Thyroid gland (tissue), 4 donors: Measurements from ENCODE around the gene TRPM6. TPM values are rescaled to one million over a fixed set of nuclear protein-coding genes. Genes with fewer than 3 reads are reported as not detected.

Experiments
- DNase-seq, 2 donors: peaks; one replicate each; pipeline ENCODE4 v3.0.0-alpha.2; 2019
- H3K27ac ChIP-seq, 3 donors: fragments of 200-600 bp; sonication (generic); 1 replicate in 2 of 3; 2 replicates in 1 of 3; pipeline ENCODE4 v1.5.1; 2016 to 2019; ENCODE audit warnings: mild to moderate bottlenecking in 1 of 3, moderate library complexity in 1 of 3
- H3K27me3 ChIP-seq: fragments of 200-600 bp; sonication (generic); one replicate; pipeline ENCODE4 v1.5.1; 2019
- H3K36me3 ChIP-seq, 2 donors: fragments of 200-600 bp; sonication (generic); one replicate each; pipeline ENCODE4 v1.5.1; 2016 to 2019
- H3K4me1 ChIP-seq, 2 donors: fragments of 200-600 bp; sonication (generic); one replicate each; pipeline ENCODE4 v1.5.1; 2017 to 2019
- H3K4me3 ChIP-seq, 3 donors: fragments of 200-600 bp; sonication (generic); replicated peaks in 1 of 3; 1 replicate in 2 of 3; 2 replicates in 1 of 3; pipeline ENCODE4 v1.5.1; 2016; ENCODE audit warnings: mild to moderate bottlenecking in 1 of 3
- H3K9me3 ChIP-seq: fragments of 200-600 bp; sonication (generic); one replicate; pipeline ENCODE4 v1.5.1; 2017
- POLR2A ChIP-seq, 2 donors: fragments of 450-650 bp; IDR thresholded peaks; one replicate each; pipeline ENCODE4 v1.6.1; 2017; ENCODE audit warnings: antibody characterized with exemption in 2 of 2, mild to moderate bottlenecking in 2 of 2, moderate library complexity in 1 of 2
- WGBS, 2 donors: methylation state at CpG; one replicate each; pipeline ENCODE4 v1.1.5; 2017; 5-methylcytosine and 5-hydroxymethylcytosine counted together
- intact Hi-C: fragments of 100-400 bp; cut with DNase I; formaldehyde crosslinking; loops from one replicate; pipeline ENCODE4 v1.15.1; 2023
- total RNA-seq, 4 donors: library from RNA; depleted of rRNA; stranded (reverse); fragments of >200 nt; gene quantifications; one replicate each; pipeline ENCODE4 v1.2.3, GENCODE V29; 2016
- TF ChIP-seq, protein P1 (sequence below), 6 experiments: fragments of 200-600 bp in 3 of 6; fragments of 450-650 bp in 3 of 6; sonication (generic) in 3 of 6; IDR thresholded peaks; one replicate each; pipeline ENCODE4 v1.5.1; 2016 to 2019; ENCODE audit warnings: antibody characterized with exemption in 6 of 6, mild to moderate bottlenecking in 2 of 6, inconsistent platforms in 1 of 6, moderate library complexity in 1 of 6

TRPM6 gene, protein sequence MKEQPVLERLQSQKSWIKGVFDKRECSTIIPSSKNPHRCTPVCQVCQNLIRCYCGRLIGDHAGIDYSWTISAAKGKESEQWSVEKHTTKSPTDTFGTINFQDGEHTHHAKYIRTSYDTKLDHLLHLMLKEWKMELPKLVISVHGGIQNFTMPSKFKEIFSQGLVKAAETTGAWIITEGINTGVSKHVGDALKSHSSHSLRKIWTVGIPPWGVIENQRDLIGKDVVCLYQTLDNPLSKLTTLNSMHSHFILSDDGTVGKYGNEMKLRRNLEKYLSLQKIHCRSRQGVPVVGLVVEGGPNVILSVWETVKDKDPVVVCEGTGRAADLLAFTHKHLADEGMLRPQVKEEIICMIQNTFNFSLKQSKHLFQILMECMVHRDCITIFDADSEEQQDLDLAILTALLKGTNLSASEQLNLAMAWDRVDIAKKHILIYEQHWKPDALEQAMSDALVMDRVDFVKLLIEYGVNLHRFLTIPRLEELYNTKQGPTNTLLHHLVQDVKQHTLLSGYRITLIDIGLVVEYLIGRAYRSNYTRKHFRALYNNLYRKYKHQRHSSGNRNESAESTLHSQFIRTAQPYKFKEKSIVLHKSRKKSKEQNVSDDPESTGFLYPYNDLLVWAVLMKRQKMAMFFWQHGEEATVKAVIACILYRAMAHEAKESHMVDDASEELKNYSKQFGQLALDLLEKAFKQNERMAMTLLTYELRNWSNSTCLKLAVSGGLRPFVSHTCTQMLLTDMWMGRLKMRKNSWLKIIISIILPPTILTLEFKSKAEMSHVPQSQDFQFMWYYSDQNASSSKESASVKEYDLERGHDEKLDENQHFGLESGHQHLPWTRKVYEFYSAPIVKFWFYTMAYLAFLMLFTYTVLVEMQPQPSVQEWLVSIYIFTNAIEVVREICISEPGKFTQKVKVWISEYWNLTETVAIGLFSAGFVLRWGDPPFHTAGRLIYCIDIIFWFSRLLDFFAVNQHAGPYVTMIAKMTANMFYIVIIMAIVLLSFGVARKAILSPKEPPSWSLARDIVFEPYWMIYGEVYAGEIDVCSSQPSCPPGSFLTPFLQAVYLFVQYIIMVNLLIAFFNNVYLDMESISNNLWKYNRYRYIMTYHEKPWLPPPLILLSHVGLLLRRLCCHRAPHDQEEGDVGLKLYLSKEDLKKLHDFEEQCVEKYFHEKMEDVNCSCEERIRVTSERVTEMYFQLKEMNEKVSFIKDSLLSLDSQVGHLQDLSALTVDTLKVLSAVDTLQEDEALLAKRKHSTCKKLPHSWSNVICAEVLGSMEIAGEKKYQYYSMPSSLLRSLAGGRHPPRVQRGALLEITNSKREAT (N-terminal part only)
- under 1 TPM; 0.44 to 0.83 (median 0.66) TPM for total RNA-seq

DNA sequence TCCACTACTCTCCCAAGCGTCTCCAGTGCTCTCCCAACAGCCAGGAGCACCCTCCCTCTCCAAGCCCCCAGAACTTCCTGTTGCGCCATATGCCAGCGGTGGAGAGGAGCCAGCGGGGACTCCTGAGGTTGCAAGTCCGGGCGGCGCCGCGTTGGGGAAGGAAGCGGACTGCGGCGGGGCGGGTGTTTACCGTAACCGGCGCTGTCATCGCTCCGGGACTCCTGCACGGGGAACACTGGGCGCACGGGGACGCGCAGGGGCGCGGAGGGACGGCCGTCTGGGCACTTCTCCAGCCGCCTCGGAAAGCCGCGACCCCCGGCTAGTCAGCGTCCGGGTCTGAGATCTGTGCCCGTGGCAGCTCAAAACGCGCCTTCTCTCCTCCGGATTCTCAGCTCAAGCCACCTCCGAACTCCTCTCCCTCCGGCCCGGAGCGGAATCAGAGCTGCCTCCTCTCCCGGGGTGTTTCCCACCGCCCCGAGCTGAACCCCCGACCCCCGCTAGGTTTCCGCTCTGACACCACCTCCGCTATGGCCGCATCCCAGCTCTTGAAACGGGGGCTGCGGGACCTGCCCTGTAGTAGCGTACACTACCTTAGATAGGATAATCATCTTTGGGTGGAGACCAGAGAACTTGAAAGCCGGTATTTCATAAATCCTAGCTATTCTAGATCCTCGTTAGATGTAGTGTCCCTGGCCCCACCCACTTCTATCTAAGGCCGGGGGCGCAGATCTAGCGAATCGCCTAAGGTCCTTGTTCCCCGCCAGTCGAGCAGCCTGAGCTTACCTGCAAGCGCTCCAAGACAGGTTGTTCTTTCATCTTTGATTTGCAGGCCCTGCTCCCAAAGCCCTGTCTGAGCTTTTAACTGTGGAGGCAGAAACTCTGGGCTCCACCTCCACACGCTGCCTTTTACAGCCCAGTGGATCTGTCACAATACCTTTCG is at the start of gene TRPM6:
TRPM6 (minus strand) TSS at position 881 of the 940 bp plus-strand sequence; CDS start at position 816, 65 bp downstream.
- TF ChIP-seq, protein P1, sequence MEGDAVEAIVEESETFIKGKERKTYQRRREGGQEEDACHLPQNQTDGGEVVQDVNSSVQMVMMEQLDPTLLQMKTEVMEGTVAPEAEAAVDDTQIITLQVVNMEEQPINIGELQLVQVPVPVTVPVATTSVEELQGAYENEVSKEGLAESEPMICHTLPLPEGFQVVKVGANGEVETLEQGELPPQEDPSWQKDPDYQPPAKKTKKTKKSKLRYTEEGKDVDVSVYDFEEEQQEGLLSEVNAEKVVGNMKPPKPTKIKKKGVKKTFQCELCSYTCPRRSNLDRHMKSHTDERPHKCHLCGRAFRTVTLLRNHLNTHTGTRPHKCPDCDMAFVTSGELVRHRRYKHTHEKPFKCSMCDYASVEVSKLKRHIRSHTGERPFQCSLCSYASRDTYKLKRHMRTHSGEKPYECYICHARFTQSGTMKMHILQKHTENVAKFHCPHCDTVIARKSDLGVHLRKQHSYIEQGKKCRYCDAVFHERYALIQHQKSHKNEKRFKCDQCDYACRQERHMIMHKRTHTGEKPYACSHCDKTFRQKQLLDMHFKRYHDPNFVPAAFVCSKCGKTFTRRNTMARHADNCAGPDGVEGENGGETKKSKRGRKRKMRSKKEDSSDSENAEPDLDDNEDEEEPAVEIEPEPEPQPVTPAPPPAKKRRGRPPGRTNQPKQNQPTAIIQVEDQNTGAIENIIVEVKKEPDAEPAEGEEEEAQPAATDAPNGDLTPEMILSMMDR (IDR thresholded peaks at IDR 0.05), result no peak
- peak in 1 of 2 donors; percentile 35 for TF ChIP-seq POLR2A (IDR thresholded peaks at IDR 0.05)
- peak; percentile 75 to 82 for DNase-seq
- H3K4me3 ChIP-seq, result peak within 1 kb of the TSS in 2 of 3 donors; percentile 41 to 57
- H3K9me3 ChIP-seq, result no peaks in the 10 kb centered on the region
- H3K27me3 ChIP-seq, result no peaks in the 10 kb centered on the region
- intact Hi-C loops, result no loop called here
- H3K27ac ChIP-seq, result peak within 1 kb of the TSS; percentile 33 to 70 (median 59)
- no peaks in the 10 kb centered on the region for H3K36me3 ChIP-seq
- WGBS, 2 donors, result 4 to 5% methylated on average over 34 to 42 of the region's 64 CpGs
- H3K4me1 ChIP-seq, result peaks cover 4 to 5% of the 10 kb centered on the region in 2 donors

DNA sequence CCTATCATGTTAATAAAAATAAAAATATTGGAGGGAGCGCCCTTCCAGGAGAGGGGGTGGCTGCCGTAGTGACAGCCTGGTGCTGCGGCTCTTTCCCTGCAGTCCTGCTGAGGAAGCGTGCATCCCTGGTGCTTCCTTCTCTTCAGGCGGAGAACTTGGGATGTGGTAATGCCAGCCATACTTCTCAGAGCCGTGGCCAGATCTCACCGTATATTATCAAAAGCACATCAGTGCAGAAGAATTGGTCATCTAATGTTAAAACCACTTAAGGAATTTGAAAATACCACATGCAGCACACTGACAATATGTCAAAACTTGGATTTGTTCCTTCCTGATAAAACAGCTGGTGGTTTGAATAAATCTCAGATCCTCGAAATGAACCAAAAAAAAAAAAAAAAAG is 47.3 kb upstream of the TRPM6 start:
- H3K4me1 ChIP-seq, result no peaks in the 10 kb centered on the region
- H3K4me3 ChIP-seq, result no peak overlapping the region
- no peaks in the 10 kb centered on the region for H3K36me3 ChIP-seq
- H3K9me3 ChIP-seq, result no peaks in the 10 kb centered on the region
- DNase-seq, result no peak
- 88 to 89% methylated on average over 8 of the region's 8 CpGs for WGBS, 2 donors
- no peaks in the 10 kb centered on the region for H3K27me3 ChIP-seq
- intact Hi-C loops, result no loop called here
- H3K27ac ChIP-seq, result no peak overlapping the region
- no peak for TF ChIP-seq POLR2A (IDR thresholded peaks at IDR 0.05)
- TF ChIP-seq, protein P1 (IDR thresholded peaks at IDR 0.05), result no peak

DNA sequence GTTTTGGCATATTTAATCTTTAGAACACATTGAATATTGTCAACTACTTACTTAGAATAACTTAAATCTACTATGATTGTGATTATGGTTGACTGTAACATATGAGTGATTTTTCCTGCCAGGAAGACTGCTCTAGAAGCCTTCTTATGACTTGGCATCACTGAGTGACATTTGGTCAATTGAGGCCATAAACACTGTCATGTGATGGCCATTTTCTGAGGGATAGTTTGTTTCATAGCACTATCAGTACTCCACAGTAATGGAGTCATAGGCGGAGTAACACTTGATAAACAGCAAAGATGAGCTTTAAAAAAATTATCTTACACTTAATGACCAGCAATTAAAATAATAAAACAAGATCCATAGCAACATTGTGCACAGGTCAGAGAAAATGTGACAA is 34.0 kb upstream of the TRPM6 start:
- TF ChIP-seq, protein P1 (IDR thresholded peaks at IDR 0.05), result no peak
- TF ChIP-seq POLR2A (IDR thresholded peaks at IDR 0.05), result no peak
- no peak overlapping the region for H3K27ac ChIP-seq
- no peaks in the 10 kb centered on the region for H3K36me3 ChIP-seq
- DNase-seq, result no peak
- H3K4me1 ChIP-seq, result no peaks in the 10 kb centered on the region
- no peak overlapping the region for H3K4me3 ChIP-seq
- H3K9me3 ChIP-seq, result no peaks in the 10 kb centered on the region
- 94 to 100% methylated on average over 1 of the region's 1 CpG for WGBS, 2 donors
- no peaks in the 10 kb centered on the region for H3K27me3 ChIP-seq
- intact Hi-C loops, result no loop called here

DNA sequence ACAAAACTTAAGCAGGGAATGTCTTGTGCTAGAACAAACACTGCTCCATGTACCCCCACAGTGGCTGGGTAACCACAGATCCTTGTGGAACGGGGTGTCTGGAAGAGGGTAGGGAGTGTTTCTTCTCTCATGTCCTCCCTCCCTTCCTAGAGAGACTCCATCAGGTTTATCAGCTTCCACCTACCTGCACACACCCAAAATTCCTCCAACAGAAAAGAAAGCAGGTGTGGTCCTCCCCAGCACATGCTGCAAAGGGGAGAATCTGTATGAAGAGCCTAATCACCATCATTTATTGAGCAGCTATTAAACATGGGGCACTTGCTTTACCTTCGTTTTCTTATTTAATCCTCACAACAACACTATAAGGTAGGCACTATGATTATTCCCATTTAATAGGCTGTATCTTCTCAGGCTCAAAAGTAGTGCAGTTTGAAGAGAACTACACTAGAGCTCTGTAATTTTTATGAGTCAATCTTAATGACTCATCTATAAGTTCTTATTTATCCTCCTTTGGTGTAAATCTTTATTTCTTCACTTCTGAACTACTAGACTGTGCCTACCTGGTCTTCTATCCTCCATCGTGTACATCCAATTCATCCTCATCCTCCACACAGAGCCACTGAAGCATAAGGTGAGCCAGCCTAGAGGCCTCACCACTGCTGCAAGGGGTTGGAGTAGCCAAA is 33.4 kb upstream of the TRPM6 start:
- Histone ChIP-seq H3K4me3 (no peak overlapping the region), H3K9me3 (no peaks in the 10 kb centered on the region), H3K36me3 (no peaks in the 10 kb centered on the region), H3K4me1 (no peaks in the 10 kb centered on the region), H3K27ac (no peak overlapping the region), H3K27me3 (no peaks in the 10 kb centered on the region)
- 81 to 87% methylated on average over 3 of the region's 3 CpGs for WGBS, 2 donors
- TF ChIP-seq POLR2A (IDR thresholded peaks at IDR 0.05), result no peak
- TF ChIP-seq, protein P1 (IDR thresholded peaks at IDR 0.05), result no peak
- no peak for DNase-seq
- intact Hi-C loops, result no loop called here
